Progenitor cell of endocrine pancreas (in vitro differentiated cells): Measurements from ENCODE around the gene CCDC112. TPM values are rescaled to one million over a fixed set of nuclear protein-coding genes. Genes with fewer than 3 reads are reported as not detected.

Experiments used
- DNase-seq: peaks from one replicate; pipeline ENCODE4 v3.0.0; 2021; ENCODE audit warnings: low spot score; ENCODE audit not compliant: unreplicated experiment
- H3K27ac Mint-ChIP-seq: 2 replicates; pipeline ENCODE4 v1.8.0; 2021; ENCODE audit warnings: mild to moderate bottlenecking, moderate library complexity, mixed read lengths
- H3K27me3 Mint-ChIP-seq: 2 replicates; pipeline ENCODE4 v1.8.0; 2021; ENCODE audit warnings: mixed read lengths
- H3K36me3 Mint-ChIP-seq: 2 replicates; pipeline ENCODE4 v1.8.0; 2022; ENCODE audit warnings: mixed read lengths; ENCODE audit not compliant: insufficient read depth
- H3K4me1 Mint-ChIP-seq: 2 replicates; pipeline ENCODE4 v1.8.0; 2021; ENCODE audit warnings: low read depth, mixed read lengths
- H3K4me3 Mint-ChIP-seq: 2 replicates; pipeline ENCODE4 v1.8.0; 2021; ENCODE audit warnings: low read depth, mild to moderate bottlenecking, moderate library complexity, mixed read lengths
- H3K9me3 Mint-ChIP-seq: 2 replicates; pipeline ENCODE4 v1.8.0; 2021; ENCODE audit warnings: low read depth, mixed read lengths
- CTCF ChIP-seq: fragments of 200-600 bp; sonication (generic); IDR thresholded peaks from one replicate; pipeline ENCODE4 v1.5.0; 2021; ENCODE audit warnings: antibody characterized with exemption, mild to moderate bottlenecking; ENCODE audit not compliant: unreplicated experiment
- total RNA-seq: library from RNA; stranded (reverse); gene quantifications from 2 replicates; pipeline ENCODE4 v1.2.1, GENCODE V29; 2021

The CCDC112 gene
- total RNA-seq, 1 donor from 2014 or later, result 10.8 TPM

- no peak for TF ChIP-seq CTCF
Observed at GRCh38 chr5:115274584-115274983, 21.9 kb downstream of the CCDC112 start.

GRCh38 chr5:115272297-115272958 lies 24.0 kb downstream of the CCDC112 start:
- Mint-ChIP-seq H3K27ac (no peak overlapping the region), H3K9me3 (no peaks in the 10 kb centered on the region), H3K27me3 (no peaks in the 10 kb centered on the region), H3K4me1 (no peaks in the 10 kb centered on the region), H3K36me3 (peaks cover 7% of the 10 kb centered on the region), H3K4me3 (no peak overlapping the region)
- no peak for TF ChIP-seq CTCF
- no peak for DNase-seq

More at GRCh38 chr5:115274584-115274983, 21.9 kb downstream of the CCDC112 start:
- Mint-ChIP-seq H3K27me3 (no peaks in the 10 kb centered on the region), H3K4me3 (no peak overlapping the region), H3K27ac (no peak overlapping the region), H3K4me1 (no peaks in the 10 kb centered on the region), H3K9me3 (no peaks in the 10 kb centered on the region), H3K36me3 (peaks cover 6% of the 10 kb centered on the region)
- DNase-seq, result no peak

DNA sequence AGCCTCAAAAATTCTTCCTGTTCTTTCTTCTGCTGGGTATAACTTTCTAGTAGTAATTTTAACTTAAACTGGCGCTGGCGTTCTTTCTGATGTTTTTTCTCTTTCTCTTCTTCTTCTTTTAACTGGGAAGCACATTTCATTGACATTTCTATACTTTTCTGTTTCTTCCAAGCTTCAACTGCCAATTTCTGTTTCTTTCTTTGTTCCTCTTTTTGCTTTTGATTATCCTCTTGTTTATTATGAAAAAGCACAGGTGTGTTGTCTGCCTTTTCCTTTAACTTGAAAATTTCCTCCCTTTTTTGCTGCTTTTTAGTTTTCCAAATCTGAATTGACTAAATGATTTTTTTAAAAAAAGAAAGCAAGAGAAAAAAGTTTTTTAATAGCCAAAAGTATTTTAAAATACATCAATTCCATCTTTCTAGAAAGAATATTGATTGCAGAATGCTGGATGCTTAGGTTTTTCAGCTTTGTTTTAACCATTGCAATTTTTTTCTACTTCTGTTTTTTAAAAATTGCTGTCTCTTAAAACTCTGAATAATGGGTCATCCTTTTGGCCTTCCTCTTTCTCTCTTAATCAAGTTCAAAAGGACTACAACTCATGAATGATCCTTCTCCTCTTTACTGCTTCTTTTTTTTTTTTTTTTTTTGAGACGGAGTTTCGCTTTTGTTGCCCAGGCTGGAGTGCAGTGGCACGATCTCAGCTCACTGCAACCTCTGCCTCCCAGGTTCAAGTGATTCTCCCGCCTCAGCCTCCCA lies 25.0 kb downstream of the CCDC112 start:
- Mint-ChIP-seq H3K4me1 (no peaks in the 10 kb centered on the region), H3K9me3 (no peaks in the 10 kb centered on the region), H3K4me3 (no peak overlapping the region), H3K27me3 (no peaks in the 10 kb centered on the region), H3K27ac (no peak overlapping the region), H3K36me3 (peaks cover 7% of the 10 kb centered on the region)
- DNase-seq, result no peak
- no peak for TF ChIP-seq CTCF

DNA sequence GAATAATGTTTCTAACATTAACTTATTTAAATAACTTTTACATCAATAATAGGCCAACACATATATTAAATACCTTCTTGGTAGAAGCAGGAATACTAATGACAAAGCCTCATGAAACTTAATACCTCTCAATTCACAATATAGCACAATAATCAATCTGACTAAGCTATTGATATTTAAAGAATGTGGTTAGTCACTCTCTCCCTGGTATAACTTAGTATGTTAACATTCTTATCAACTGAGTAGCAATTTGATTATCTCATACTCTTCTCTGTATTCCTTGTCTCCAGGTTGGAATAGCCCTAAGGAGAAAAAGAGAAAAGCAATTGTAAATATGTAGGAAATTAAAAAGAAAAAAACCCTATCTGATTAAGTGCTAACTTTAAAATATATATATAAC lies 28.8 kb downstream of the CCDC112 start:
- Mint-ChIP-seq H3K27me3 (no peaks in the 10 kb centered on the region), H3K27ac (no peak overlapping the region), H3K9me3 (no peaks in the 10 kb centered on the region), H3K4me3 (no peak overlapping the region), H3K4me1 (peaks cover 1% of the 10 kb centered on the region), H3K36me3 (peaks cover 6% of the 10 kb centered on the region)
- no peak for DNase-seq
- TF ChIP-seq CTCF, result no peak

DNA sequence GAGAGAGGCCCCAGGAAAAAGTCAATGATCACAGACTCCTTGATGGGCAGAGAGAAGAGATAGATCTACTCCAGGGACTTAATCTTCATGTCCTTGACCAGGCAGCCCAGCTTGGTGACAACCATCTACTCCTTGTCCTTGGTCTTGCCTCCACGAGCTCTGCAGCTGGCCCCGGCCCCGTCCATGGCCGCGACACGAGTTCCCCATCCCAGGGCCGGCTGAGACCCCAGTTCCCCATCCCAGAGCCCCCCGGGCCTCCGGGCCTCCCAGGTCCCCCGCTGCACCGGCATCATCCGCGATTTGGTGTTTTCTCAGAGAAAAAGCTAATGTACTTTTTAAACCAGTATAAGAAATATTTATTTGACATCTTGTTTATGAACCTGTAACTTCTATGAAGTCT lies 31.2 kb downstream of the CCDC112 start:
- Mint-ChIP-seq H3K4me3 (no peak overlapping the region), H3K36me3 (peaks cover 3% of the 10 kb centered on the region), H3K4me1 (peaks cover 12% of the 10 kb centered on the region)

More for the DNA sequence above, 31.2 kb downstream of the CCDC112 start:
- no peaks in the 10 kb centered on the region for H3K27me3 Mint-ChIP-seq
- DNase-seq, result no peak
- no peak for TF ChIP-seq CTCF
- no peaks in the 10 kb centered on the region for H3K9me3 Mint-ChIP-seq
- H3K27ac Mint-ChIP-seq, result no peak overlapping the region
